22Rv1 (cell line): ENCODE results near the gene KCNAB1.

Experiments used
- ZFX ChIP-seq: fragments of 450-650 bp; IDR thresholded peaks from 2 replicates; pipeline ENCODE4 v1.6.1; 2017; ENCODE audit warnings: antibody characterized with exemption, borderline replicate concordance
- TF ChIP-seq, protein P1 (sequence below): fragments of 450-650 bp; IDR thresholded peaks from 2 replicates; pipeline ENCODE4 v1.5.1; 2017; ENCODE audit warnings: mild to moderate bottlenecking

DNA sequence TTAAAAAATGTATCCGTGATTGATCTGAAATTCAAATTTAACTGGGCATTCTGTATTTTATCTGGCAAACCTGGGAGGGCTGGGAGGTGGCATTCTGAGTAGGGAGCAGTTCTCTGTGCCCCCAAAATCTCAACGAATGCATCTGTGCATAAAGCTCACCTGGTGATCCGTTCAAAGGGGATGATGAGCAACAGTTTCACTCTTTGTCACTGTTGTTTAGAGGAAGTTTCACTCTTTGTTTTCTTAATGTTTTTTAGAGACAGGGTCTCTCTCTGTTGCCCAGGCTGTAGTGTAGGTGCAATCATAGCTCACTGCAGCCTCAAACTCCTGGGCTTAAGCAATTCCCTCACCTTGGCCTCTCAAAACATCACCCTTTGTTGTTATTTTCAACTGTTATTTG lies 247.8 kb downstream of the KCNAB1 start:
- TF ChIP-seq, protein P1, sequence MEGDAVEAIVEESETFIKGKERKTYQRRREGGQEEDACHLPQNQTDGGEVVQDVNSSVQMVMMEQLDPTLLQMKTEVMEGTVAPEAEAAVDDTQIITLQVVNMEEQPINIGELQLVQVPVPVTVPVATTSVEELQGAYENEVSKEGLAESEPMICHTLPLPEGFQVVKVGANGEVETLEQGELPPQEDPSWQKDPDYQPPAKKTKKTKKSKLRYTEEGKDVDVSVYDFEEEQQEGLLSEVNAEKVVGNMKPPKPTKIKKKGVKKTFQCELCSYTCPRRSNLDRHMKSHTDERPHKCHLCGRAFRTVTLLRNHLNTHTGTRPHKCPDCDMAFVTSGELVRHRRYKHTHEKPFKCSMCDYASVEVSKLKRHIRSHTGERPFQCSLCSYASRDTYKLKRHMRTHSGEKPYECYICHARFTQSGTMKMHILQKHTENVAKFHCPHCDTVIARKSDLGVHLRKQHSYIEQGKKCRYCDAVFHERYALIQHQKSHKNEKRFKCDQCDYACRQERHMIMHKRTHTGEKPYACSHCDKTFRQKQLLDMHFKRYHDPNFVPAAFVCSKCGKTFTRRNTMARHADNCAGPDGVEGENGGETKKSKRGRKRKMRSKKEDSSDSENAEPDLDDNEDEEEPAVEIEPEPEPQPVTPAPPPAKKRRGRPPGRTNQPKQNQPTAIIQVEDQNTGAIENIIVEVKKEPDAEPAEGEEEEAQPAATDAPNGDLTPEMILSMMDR = no peak
- no peak for TF ChIP-seq ZFX
